Measurements from ENCODE around the gene EFCAB9. TPM values are rescaled to one million over a fixed set of nuclear protein-coding genes. Genes with fewer than 3 reads are reported as not detected.
"Not testable (repeated sequence)": the region's sequence is repeated elsewhere in the genome, so short reads cannot be mapped to it uniquely, and the experiment has no call there.

EFCAB9 gene
- total and polyA plus RNA-seq, 2 experiments from 2014 or later = not detected

GRCh38 chr5:172199446-172199845 is 5.5 kb downstream of the EFCAB9 start:
- no peak overlapping the region for H3K4me2 ChIP-seq (ENCODE audit: unreplicated experiment)
- no peak overlapping the region for H2AFZ ChIP-seq
- no peak overlapping the region for H3K4me3 ChIP-seq
- no peaks in the 10 kb centered on the region for H3K9me3 ChIP-seq (ENCODE audit: low read depth)
- TF ChIP-seq EZH2 (IDR thresholded peaks at IDR 0.05; ENCODE audit: insufficient read depth, poor library complexity, severe bottlenecking) (no peak), EZH2phosphoT487 (IDR thresholded peaks at IDR 0.05; ENCODE audit: insufficient read depth, low read depth) (no peak)
- no peaks in the 10 kb centered on the region for H3F3A ChIP-seq (ENCODE audit: insufficient read depth)
- in situ Hi-C loops (cut with MboI) = no loop called here
- H3K9ac ChIP-seq = no peak overlapping the region
- no peak for DNase-seq
- H3K4me1 ChIP-seq (ENCODE audit: insufficient read depth) = no peaks in the 10 kb centered on the region
- no peak overlapping the region for H3K27ac ChIP-seq
- no peaks in the 10 kb centered on the region for H3K79me2 ChIP-seq (ENCODE audit: insufficient read depth)
- H3K9me2 ChIP-seq (ENCODE audit: insufficient read depth) = no peaks in the 10 kb centered on the region
- no peaks in the 10 kb centered on the region for H3K36me3 ChIP-seq (ENCODE audit: low read depth)
- 89 to 91% methylated on average over 10 of the region's 10 CpGs for WGBS, 2 experiments (ENCODE audit: low coverage in 1 of 2, low lambda C conversion rate in 2 of 2, missing lambda C conversion rate in 2 of 2)
- H3K27me3 ChIP-seq (replicated peaks; ENCODE audit: insufficient read depth) = no peaks in the 10 kb centered on the region
- no peaks in the 10 kb centered on the region for H4K20me1 ChIP-seq (ENCODE audit: insufficient read depth)

- Histone ChIP-seq H3K4me3 (no peak overlapping the region), H3K9ac (no peak overlapping the region), H3K4me1 (ENCODE audit: insufficient read depth) (no peaks in the 10 kb centered on the region), H3F3A (ENCODE audit: insufficient read depth) (no peaks in the 10 kb centered on the region), H3K79me2 (ENCODE audit: insufficient read depth) (no peaks in the 10 kb centered on the region), H3K36me3 (ENCODE audit: low read depth) (no peaks in the 10 kb centered on the region), H3K27ac (no peak overlapping the region), H2AFZ (no peak overlapping the region), H4K20me1 (ENCODE audit: insufficient read depth) (no peaks in the 10 kb centered on the region), H3K4me2 (ENCODE audit: unreplicated experiment) (no peak overlapping the region), H3K9me3 (ENCODE audit: low read depth) (no peaks in the 10 kb centered on the region), H3K27me3 (replicated peaks; ENCODE audit: insufficient read depth) (no peaks in the 10 kb centered on the region), H3K9me2 (ENCODE audit: insufficient read depth) (no peaks in the 10 kb centered on the region)
- TF ChIP-seq EZH2 (IDR thresholded peaks at IDR 0.05; ENCODE audit: insufficient read depth, poor library complexity, severe bottlenecking) = no peak
- no peak for TF ChIP-seq EZH2phosphoT487 (IDR thresholded peaks at IDR 0.05; ENCODE audit: insufficient read depth, low read depth)
- in situ Hi-C loops (cut with MboI) = no loop called here
- 96 to 97% methylated on average over 6 of the region's 6 CpGs for WGBS, 2 experiments (ENCODE audit: low coverage in 1 of 2, low lambda C conversion rate in 2 of 2, missing lambda C conversion rate in 2 of 2)
- DNase-seq = no peak
These were observed 6.5 kb downstream of the EFCAB9 start for GRCh38 chr5:172200476-172200875.

DNA sequence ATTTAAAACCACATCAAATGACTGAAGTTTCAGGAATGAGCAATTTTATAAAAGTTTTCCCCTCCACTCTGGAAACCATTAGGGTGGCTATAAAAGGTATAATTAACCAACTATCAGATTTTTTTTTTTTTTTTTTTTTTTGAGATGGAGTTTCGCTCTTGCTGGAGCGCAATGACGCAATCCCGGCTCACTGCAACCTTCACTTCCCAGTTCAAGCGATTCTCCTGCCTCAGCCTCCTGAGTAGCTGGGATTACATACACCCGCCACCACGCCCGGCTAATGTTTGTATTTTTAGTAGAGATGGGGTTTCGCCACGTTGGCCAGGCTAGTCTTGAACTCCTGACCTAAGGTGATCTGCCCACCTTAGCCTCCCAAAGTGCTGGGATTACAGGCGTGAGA is 12.0 kb downstream of the EFCAB9 start:
- in situ Hi-C loops (cut with MboI); H3K27me3 ChIP-seq (replicated peaks; ENCODE audit: insufficient read depth); H3K9ac ChIP-seq; H3K4me2 ChIP-seq (ENCODE audit: unreplicated experiment); DNase-seq; H3K9me2 ChIP-seq (ENCODE audit: insufficient read depth); H3F3A ChIP-seq (ENCODE audit: insufficient read depth); H3K4me1 ChIP-seq (ENCODE audit: insufficient read depth); H2AFZ ChIP-seq; H3K4me3 ChIP-seq; H3K27ac ChIP-seq; H3K9me3 ChIP-seq (ENCODE audit: low read depth); H4K20me1 ChIP-seq (ENCODE audit: insufficient read depth): not testable (repeated sequence)
- Histone ChIP-seq H3K36me3 (ENCODE audit: low read depth) (peaks cover 15% of the 10 kb centered on the region; the same call in 1 of the 2 replicates), H3K79me2 (ENCODE audit: insufficient read depth) (peaks cover 15% of the 10 kb centered on the region)
- 95 to 98% methylated on average over 11 of the region's 11 CpGs for WGBS, 2 experiments (ENCODE audit: low coverage in 1 of 2, low lambda C conversion rate in 2 of 2, missing lambda C conversion rate in 2 of 2)

GRCh38 chr5:172207511-172207910 is 13.5 kb downstream of the EFCAB9 start:
- Histone ChIP-seq H3K4me1 (ENCODE audit: insufficient read depth) (no peaks in the 10 kb centered on the region), H3K27me3 (replicated peaks; ENCODE audit: insufficient read depth) (no peaks in the 10 kb centered on the region), H3K27ac (no peak overlapping the region), H3K4me3 (no peak overlapping the region), H3F3A (ENCODE audit: insufficient read depth) (no peaks in the 10 kb centered on the region), H3K9ac (no peak overlapping the region), H3K9me3 (ENCODE audit: low read depth) (no peaks in the 10 kb centered on the region), H3K4me2 (ENCODE audit: unreplicated experiment) (no peak overlapping the region), H3K79me2 (ENCODE audit: insufficient read depth) (peaks cover 15% of the 10 kb centered on the region), H3K9me2 (ENCODE audit: insufficient read depth) (no peaks in the 10 kb centered on the region), H2AFZ (no peak overlapping the region), H4K20me1 (ENCODE audit: insufficient read depth) (no peaks in the 10 kb centered on the region; the same call in 1 of the 2 replicates), H3K36me3 (ENCODE audit: low read depth) (peaks cover 21% of the 10 kb centered on the region)
- 54 to 62% methylated on average over 3 of the region's 3 CpGs for WGBS, 2 experiments (ENCODE audit: low coverage in 1 of 2, low lambda C conversion rate in 2 of 2, missing lambda C conversion rate in 2 of 2)
- no peak for DNase-seq
- in situ Hi-C loops (cut with MboI) = no loop called here
- TF ChIP-seq EZH2phosphoT487 (IDR thresholded peaks at IDR 0.05; ENCODE audit: insufficient read depth, low read depth) (no peak), EZH2 (IDR thresholded peaks at IDR 0.05; ENCODE audit: insufficient read depth, poor library complexity, severe bottlenecking) (no peak)

DNA sequence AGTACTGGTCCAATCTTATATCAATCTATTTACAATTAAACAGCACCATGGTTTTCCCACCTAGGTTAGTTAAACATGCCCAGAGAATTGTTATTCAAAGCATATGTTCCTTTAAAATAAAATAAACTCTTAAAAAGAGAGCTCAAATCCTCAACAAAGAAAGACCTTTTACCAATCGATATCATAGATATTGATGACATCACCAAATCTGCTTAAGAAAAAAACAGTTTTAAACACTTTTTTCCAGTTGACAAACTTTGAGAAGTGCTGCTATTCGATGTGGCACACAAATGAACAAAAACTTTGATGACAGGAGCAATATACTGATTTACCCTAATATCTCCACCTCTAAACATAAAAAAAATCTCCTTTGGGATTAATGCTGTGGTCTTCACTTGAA is 15.7 kb downstream of the EFCAB9 start:
- no peak overlapping the region for H3K4me2 ChIP-seq (ENCODE audit: unreplicated experiment)
- in situ Hi-C loops (cut with MboI) = no loop called here

More for the DNA sequence above, 15.7 kb downstream of the EFCAB9 start:
- H3K79me2 ChIP-seq (ENCODE audit: insufficient read depth) = peaks cover 32% of the 10 kb centered on the region
- no peak overlapping the region for H3K4me3 ChIP-seq
- no peak overlapping the region for H3K9ac ChIP-seq
- no peaks in the 10 kb centered on the region for H3K9me3 ChIP-seq (ENCODE audit: low read depth)
- H3K9me2 ChIP-seq (ENCODE audit: insufficient read depth) = no peaks in the 10 kb centered on the region
- no peaks in the 10 kb centered on the region; the same call in 1 of the 2 replicates for H4K20me1 ChIP-seq (ENCODE audit: insufficient read depth)
- TF ChIP-seq EZH2phosphoT487 (IDR thresholded peaks at IDR 0.05; ENCODE audit: insufficient read depth, low read depth) (no peak), EZH2 (IDR thresholded peaks at IDR 0.05; ENCODE audit: insufficient read depth, poor library complexity, severe bottlenecking) (no peak)
- H3K4me1 ChIP-seq (ENCODE audit: insufficient read depth) = no peaks in the 10 kb centered on the region
- WGBS, 2 experiments (ENCODE audit: low coverage in 1 of 2, low lambda C conversion rate in 2 of 2, missing lambda C conversion rate in 2 of 2) = 100% methylated on average over 2 of the region's 2 CpGs
- H3K27me3 ChIP-seq (replicated peaks; ENCODE audit: insufficient read depth) = no peaks in the 10 kb centered on the region
- no peak overlapping the region for H2AFZ ChIP-seq
- peaks cover 26% of the 10 kb centered on the region for H3K36me3 ChIP-seq (ENCODE audit: low read depth)
- DNase-seq = no peak
- no peaks in the 10 kb centered on the region for H3F3A ChIP-seq (ENCODE audit: insufficient read depth)
- H3K27ac ChIP-seq = no peak overlapping the region

Measured in GM23248 (cell line).